HG03558 (cell line): Measurements from ENCODE around the gene FOXO1.

Source experiments
- ATAC-seq: cut with Tn5 transposase; IDR thresholded peaks from one replicate; pipeline ENCODE4 v1.9.1; 2021; ENCODE audit warnings: moderate number of reproducible peaks; ENCODE audit not compliant: unreplicated experiment; ENCODE audit errors: extremely low read depth

Gene FOXO1

GRCh38 chr13:40612041-40612440, 54.4 kb downstream of the FOXO1 start:
- no peak for ATAC-seq

DNA sequence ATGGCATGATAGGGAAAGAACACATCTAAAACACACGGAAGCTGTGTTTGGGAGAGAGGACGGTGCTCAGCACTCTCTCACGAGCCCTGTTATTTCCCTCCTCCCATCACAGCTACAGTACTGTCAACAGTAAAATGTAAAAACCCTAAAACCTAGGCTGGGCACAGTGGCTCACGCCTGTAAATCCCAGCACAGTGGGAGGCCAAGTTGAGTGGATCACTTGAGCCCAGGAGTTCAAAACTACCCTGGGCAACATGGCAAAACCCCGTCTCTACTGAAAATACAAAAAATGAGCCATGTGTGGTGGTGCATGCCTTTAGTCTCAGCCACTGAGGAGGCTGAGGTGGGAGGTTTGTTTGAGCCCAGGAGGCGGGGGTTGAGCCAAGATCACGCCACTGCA, 54.8 kb downstream of the FOXO1 start:
- no peak for ATAC-seq

DNA sequence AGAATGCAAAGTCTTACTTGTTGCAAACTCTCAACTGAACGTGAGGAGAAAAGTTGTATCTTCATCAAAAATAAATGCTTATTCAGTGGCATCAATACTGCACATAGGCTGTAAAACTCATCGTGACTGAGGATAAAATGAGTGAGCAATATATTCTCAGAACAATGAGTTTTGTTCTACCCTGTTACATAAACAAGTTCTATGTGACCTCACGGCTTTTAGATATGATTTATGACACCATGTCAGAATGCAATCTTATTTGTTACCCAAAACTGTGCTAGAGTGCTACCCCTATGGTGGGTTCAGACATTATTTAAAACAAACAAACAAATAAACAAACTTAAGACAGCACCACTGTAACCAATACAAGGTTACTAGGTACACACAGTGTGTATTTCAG, 55.4 kb downstream of the FOXO1 start:
- no peak for ATAC-seq

DNA sequence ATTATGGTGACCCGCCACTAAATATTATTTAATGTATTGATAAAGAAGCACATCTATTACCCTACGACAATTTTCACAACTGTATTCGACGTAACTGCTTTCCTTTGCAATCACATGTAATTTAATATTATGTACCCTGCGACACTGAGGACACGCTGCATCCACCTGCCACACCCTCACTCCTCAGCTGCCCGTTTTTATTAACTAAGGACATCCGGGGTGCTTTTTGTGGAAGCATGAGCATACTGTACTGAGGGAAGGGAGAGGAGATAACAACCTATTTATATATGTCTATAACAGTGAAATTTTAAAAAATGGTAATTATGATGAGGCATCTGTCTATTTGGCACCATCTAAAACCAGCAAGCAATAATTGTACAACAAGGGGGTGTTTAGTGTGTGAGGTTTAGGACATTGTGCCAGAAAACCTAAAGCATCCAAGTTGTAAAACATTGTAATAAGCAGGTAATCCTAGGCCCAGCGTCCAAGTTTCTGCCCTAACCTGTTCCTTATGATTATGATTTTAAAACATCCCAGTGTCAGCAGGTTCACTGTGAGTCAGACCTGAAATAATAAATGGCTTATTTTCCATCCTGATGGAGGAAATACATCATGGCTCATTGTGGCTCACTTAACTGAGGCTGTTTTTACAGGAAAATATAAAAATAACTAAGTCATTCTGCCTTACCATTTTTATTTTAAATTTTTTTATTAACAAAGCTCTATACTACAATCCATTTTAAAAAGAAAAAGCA, 56.3 kb downstream of the FOXO1 start:
- ATAC-seq = no peak

DNA sequence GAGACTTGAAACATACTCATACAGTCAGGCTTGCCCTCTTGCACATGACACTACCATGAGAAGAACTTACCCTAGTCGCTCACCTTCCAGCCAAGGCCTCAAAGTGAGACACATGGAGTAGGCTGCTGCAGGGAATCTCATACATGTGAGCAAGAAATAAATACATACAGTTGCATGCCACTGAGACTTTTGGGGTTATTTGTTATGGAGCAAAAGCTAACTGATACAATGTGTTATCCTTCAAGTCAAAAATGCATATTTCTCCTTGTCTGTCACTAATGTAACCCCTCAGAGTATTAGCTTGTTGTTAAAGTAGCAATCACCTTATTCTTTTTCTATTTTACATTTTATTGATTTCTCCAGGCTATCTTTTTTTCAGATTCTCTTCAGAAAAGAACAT, 58.1 kb downstream of the FOXO1 start:
- no peak for ATAC-seq

DNA sequence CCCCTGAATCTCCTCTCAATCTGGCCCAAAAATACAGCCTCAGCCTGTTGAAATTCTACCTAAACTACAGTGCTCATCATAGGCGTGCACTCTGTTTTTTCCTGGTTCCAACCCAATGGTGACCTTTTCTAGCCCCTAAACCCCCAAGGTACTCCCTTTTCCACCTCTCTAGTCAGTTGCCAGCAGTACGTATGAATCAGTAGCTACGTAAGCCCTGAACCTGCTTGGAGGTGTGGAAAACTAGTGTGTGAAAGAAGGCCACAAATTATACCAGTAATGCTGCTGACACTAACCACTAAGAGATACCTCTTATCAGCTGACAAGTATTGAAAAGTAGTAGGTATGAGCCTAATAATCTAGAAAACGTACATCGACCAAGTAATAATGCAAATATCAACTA, 60.9 kb downstream of the FOXO1 start:
- ATAC-seq = no peak

GRCh38 chr13:40604135-40604534, 62.3 kb downstream of the FOXO1 start:
- no peak for ATAC-seq

DNA sequence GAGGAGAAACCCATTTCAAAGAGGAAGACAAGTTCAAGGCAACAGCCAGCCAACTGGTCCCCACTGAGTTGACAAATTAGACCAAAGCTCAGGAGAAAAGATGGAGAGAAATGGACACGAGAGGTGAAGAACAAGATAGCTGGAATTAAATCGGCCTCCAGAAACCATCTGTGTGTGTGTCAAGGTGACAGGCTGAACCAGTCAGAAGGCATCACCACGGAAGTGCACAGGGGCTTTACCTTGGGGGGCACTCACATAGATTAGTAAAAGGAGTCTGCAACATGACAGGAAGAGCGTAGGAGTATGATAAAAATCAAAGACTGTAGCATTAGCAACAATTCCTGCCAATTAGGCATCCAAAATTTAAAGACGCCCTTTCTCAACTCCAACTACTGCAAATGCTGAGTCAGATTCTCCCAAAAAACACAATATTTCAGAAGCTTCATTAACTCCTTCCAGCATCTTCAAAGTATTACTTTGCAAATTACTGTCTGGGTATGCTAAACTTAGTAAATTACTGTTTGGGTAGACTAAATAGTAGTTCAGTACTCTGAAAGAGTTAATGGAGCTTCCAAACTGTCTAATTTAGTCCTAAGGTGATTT, 66.2 kb downstream of the FOXO1 start:
- no peak for ATAC-seq

- ATAC-seq = no peak
These were observed 66.7 kb downstream of the FOXO1 start for GRCh38 chr13:40599747-40600146.

GRCh38 chr13:40599124-40599523, 67.3 kb downstream of the FOXO1 start:
- ATAC-seq = no peak

- no peak for ATAC-seq
These were observed 67.9 kb downstream of the FOXO1 start for GRCh38 chr13:40598569-40598968.

DNA sequence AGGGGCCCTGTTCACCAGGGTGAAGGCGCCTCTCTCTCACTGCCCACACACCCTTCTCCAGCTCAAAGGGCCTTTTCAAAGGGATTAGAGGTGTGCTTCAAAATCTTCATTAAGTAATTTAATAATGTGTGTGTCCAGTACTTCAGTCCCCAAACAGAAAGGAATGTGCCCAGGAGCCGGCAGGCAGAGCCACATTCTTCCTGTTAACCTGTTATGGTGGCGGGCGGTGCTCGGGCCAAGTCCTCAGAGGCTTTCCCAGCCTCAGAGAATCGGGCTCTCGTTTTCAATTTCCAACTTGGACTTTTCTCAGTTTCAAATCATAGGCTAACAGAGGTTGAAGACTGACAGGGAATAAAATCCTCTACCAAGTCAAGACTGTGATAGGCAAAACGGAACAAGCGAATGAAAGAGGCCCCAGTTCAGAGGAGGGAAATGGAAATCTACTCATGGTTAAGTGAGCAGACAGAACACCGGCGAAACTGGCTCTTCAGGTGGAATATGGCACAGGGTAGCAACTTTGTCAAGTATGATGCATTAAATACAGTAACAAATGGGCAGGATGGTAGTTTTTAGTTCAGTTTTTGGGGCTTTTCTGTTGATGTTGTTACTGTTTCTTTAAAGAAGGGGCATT, 68.6 kb downstream of the FOXO1 start:
- ATAC-seq = no peak

DNA sequence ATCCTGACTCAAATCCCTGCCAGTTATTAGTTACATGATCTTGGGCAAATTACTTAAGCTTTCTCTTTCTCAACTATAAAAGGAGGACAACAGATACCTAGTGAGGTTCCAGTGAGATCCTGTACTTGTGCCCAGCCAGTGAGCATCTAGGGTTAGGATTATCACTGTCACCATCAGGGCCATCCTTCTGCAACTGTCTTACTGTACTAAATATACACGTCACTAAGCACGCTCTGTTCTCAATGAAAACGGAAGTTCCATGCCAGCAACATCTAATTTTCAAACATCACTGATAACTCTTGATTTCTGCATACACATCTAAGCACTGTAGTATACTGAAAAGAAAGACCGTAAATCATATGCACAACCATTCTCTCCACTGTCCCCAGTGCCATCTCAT, 70.0 kb downstream of the FOXO1 start:
- no peak for ATAC-seq

DNA sequence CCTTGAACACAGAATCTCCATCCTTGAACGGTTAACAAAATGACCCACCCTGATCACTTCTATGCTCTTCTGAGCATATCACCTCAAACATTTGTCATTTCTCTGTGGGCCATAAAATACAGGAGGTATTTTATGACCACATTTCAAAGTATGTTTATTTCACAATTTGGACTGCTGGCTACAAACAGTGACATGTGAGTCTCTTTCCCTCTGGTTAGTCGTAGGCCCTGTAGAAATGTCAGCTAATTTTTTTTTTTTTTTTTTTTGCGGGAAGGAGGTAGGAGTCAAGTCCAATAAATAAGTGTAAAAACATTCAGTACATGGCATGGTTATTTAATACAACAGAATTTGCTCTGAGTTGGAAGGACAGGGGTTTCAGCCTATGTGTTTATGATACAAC, 70.7 kb downstream of the FOXO1 start:
- no peak for ATAC-seq

DNA sequence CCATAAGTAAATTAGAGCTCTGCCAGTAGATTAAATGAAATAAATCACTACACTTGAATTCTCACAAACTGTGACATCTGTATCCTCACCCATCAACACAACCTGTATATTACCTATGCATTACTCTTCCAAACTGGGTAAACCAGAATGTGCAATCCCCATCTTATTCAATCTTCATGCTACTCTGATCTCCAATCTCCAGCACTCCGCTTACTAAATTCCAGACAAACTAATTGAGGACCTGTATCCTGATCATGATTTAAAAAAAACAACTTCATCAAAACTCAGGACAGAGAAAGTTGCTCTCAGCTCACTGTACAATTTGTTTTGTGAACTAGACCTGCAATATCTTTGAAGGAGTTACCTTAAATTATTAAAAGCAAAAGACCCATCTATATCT, 74.4 kb downstream of the FOXO1 start:
- ATAC-seq = no peak

DNA sequence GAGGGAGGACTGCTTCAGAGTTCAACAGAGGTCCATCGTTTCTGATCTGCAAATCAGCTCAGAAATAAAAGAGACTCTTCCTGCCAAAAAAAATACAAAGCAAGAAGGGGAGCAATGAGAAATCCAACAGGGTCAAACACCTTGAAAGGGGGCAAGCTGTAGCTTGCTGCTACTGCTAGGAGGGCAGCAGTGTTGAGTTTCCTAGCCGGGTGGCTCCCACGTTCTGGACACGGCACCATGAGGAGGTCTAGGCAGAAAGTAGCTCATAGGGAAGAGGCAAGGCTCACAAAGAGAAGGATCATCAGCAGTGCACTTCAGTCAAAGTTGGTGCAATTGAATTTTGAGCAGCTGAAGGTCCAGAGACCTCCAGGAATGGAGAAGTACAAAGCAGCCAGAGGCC, 75.3 kb downstream of the FOXO1 start:
- ATAC-seq = no peak

DNA sequence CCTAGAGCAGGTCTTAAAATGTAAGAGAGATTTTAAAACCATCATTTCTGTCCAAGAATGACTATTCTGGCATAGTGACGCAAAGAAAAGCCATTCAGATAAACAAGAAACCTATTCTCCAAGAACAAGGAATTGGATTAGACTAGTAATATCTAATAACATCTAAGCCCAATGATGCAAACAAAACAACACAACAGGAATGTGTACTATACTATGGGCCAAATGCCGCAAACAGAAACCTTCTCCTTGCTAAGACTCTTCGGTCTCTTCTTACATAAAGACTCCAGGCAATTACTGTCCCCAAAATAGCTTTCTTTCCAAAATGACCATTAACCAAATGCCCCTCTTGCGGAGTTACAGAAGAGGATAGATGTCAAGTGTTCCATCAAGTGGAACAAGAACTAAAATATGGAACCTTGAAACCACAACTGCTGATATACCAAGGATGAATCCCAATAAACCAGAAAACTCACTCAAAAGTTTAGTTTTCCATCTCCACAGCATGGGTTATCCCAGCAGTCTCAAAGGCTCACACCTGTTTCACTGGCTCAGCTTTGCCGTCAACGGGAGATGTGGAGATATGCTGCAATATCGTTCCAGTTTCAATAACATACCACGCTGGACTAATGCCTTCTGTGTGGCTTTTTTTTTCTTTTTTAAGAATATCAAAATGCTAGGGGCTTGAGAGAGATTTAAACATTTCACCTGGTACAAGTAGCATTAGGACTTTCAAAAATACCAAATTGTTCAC, 76.2 kb downstream of the FOXO1 start:
- no peak for ATAC-seq

DNA sequence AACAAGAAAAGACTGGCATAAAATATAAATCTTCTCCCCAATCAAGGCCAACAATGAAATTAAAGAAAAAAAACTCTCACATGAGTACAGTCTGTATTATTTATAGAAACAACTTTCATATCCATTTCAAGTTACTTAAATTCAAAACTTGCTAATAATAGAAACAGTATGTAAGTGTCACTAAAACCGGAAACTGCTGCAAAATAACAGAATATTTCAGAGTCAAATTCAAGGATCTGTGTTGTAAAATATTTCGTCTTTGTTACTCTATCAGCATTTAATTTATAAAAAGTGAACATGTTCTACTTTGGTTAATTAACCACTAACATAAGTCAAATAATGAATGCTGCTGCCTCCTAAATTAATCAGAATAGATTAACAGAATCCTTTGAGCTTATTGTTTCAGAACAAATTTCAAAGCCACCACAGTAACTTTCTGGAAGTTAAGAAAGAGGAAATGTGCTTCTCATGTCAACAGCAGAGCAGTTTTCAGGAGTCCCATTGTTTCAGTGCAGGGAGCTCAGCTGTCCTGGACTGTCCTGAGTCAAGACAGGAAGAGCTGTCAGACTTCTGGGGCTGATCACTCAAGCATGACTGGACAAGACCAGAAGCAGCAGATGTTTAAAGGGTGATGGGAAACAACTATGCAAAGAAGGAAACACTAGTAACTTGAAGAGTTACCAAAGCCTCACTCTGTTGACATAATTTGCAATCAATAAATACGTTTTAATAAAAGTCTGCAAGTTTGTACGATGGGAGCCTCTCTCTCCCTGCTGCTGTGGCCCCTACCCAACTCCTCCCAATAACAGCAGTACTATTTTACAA, 76.9 kb downstream of the FOXO1 start:
- ATAC-seq = peak; percentile 74

DNA sequence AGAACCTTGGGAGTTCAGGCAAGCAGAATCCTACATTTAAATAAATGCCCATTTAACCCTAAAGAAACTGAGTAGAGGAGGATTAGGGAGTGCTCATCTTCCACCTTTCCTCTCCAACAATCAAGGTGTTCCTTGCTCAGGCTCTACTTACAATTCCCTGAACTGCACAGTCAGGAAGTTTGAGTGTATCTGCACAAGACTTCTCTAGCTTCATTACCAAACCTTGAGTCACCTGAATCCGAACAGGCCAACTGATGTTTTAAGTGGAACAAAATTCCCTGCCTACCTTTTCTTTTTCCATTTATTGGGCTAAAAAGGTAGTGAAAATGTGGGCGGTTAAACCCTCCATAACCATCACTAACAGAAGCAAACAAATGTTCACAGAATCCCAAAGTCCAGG, 78.3 kb downstream of the FOXO1 start:
- no peak for ATAC-seq

DNA sequence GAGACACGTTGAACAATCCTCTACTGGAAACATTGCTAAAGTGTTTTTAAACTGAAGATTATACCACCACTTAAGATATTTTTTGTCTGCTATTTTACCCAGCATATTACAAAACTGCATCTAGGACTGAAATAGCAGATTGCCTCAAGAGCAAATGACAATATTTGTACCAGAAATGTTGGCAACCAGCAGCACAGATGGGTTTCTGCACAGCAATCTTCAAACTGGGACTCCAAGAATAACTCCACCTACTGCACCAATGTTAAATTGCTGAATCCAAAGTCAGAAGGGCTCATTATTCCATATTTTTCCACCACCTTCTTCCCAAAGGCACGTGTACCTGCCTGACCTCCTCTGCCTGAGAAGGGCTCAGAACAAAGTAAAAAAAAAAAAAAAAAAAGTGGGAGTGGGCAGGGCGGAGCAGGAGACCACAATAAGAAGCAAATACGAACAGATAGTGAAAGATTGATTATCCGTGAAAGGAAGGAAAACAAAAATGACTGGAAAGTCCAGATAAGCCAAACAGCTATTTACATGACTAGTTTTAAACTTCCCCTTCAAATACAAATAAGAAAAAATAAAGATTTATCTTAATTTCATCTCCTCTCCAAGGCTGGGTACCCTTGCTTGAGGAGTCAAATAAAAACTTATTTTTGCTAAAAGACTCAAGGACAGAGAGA, 79.4 kb downstream of the FOXO1 start:
- no peak for ATAC-seq
